ENCODE results near the gene C1QTNF3.
"Not testable (repeated sequence)": the region's sequence is repeated elsewhere in the genome, so short reads cannot be mapped to it uniquely, and the experiment has no call there.

DNA sequence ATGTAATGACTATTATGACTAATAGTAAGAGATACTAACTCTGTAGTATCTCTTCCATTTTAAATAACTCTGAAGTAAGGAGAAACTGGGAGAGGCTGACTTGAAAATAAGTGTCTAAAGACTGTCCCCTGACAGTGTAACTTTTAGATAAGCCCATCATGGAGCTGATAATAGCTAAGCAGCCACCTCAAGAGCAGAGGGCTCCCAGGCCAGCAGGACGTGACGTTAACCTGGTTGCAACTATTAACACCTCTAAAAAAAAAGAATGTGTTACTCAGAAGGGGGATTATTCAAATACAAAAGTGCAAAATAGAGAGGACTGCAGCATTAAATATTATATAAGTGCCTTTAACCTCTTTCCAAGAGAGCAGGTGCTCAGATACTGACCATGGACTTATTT, 34.6 kb upstream of the C1QTNF3 start:
- TF ChIP-seq, protein P1, sequence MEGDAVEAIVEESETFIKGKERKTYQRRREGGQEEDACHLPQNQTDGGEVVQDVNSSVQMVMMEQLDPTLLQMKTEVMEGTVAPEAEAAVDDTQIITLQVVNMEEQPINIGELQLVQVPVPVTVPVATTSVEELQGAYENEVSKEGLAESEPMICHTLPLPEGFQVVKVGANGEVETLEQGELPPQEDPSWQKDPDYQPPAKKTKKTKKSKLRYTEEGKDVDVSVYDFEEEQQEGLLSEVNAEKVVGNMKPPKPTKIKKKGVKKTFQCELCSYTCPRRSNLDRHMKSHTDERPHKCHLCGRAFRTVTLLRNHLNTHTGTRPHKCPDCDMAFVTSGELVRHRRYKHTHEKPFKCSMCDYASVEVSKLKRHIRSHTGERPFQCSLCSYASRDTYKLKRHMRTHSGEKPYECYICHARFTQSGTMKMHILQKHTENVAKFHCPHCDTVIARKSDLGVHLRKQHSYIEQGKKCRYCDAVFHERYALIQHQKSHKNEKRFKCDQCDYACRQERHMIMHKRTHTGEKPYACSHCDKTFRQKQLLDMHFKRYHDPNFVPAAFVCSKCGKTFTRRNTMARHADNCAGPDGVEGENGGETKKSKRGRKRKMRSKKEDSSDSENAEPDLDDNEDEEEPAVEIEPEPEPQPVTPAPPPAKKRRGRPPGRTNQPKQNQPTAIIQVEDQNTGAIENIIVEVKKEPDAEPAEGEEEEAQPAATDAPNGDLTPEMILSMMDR (IDR thresholded peaks at IDR 0.05; ENCODE audit: extremely low read depth in 1 of 2, insufficient read depth in 1 of 2, low read depth in 1 of 2, low read length in 2 of 2) = not testable (repeated sequence)
- TF ChIP-seq, protein P2, sequence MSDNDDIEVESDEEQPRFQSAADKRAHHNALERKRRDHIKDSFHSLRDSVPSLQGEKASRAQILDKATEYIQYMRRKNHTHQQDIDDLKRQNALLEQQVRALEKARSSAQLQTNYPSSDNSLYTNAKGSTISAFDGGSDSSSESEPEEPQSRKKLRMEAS (IDR thresholded peaks at IDR 0.05; ENCODE audit: insufficient read depth, insufficient read length) = not testable (repeated sequence)
- TF ChIP-seq EZH2 (IDR thresholded peaks at IDR 0.05; ENCODE audit: borderline replicate concordance, low read depth, low read length, severe bottlenecking) = not testable (repeated sequence)
